ENCODE measurements around the gene EVX1.

EVX1 gene

DNA sequence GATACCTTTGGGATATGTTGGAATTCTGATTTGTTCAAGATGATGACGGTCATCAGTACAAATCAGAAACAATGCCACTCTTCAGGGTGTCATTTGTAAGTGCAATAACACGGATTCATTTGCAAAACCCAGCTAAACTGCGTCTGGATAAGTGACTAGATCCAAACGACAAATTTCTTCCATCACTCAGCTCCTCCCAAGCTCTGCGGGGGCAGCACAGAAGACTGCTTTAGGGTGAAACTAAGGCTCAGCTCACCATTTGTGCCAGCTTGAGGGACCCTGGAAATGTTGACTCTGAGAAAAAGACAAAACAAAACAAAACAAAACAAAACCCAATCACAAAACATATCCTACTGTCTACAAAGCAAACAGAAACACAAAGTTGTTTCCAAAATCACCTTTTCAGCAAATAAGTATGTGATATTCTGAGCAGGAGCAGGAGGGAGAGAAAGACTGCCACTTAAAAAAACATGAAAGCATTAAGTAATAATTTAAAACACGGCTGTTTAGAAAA, 8.0 kb downstream of the EVX1 start:
- no peak for DNase-seq (ENCODE audit: low read depth)

DNA sequence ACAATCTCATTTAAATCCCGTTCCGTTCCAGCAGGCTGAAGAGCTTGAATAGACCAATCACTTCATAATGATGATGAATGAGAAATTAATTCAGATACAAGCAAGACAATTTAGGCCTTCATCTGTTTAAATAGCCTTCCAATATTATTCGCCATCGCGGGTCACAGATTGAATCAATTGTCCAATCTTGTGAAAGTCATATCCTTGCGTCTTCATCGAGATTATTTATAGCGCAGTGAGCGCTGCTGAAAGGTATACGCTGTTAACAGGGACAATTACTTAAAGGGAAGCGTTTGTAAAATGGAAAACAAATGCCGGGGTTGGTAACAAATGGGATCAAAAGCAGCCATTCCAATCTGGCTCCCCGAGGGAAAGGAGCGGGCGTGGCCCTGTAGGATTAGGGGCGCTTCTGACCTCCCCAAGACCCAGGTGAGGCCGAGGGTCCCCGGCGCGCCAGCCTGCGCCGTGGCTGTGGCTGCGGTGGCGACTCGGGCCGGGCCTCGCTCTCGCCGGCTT, 8.6 kb downstream of the EVX1 start:
- DNase-seq (ENCODE audit: low read depth), result no peak

DNA sequence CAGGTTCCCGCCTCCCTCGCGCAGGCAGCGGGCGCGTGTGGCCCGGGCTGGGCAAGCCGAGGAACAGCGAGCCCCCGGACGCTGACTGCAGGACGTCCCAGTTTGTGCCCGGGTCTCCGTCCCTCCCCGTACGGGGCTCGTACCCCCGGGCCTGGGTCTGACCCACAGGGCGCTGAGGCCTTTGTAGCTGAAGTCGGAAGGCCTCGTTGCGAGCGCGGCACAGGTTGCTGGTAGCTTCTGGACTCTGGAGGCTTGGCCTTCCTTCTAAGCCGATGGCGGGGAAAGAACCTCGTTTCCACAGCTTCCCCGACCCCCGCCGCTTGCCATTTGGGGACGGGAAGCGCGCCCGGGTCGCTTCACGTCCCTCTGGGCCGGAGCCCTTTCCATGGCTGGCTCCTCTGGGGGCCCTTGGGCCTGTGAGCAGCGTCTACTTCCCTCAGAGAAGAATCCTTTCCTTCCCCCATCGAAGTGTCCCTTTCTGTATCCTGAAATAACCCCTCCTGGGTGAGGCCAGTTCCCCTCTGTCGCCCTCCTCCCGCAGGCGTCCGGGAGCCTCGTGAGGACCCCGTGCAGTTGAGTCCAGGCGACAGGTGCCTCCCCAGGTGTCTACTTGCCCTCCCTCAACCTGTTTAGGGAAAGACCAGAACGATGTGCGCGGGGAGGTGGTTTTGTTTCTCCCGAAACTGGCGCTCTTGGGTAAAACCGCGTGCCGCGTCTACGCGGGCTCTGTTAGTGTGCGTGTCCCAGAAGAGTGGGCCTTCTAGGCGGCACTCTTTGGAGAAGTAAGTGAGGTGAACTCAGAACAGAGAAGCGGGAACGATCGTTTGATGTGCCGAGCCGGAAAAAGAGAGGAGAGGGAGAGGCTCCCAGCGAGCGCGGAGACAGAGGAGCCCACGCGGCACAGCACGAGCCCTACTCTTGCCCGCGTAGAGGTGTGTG, 9.3 kb downstream of the EVX1 start:
- no peak for DNase-seq (ENCODE audit: low read depth)

DNA sequence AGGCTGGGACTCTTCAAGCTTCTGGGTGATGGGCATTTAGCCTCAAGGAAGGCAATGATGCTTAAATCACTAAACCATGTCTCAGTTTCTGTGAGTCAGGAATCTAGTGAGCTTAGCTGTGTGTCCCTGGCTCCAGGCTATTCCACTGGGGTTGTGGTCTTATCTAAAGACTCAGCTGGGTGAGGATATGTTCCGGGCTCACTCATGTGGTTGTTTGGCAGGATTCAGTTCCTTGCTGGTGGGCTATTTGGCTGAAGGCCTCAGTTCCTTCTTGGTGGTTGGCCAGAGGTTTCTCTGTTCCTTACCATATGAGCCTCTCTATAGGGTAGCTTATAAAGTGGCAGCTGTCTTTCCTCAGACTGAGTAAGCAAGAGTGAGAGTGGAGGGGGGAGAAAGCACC, 12.0 kb downstream of the EVX1 start:
- DNase-seq (ENCODE audit: low read depth), result no peak

DNA sequence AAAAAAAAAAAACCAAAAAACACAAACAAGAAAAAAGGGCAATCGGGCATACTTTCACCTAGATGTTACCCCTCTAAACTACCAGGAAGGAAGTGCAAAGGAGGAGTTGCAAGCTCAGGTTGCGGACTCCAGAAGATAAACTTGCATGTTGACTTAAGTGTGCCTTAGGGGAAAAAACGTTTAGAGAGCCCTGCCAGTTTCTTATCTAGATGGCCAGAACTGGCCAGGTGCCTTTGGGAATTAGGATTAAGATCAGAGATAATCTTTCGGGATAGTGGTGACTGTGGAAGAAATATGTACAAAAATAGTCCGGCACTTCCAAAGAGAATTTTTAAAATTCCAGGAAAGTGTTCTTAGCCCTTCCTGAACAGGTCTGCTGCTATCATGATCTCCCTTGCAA, 17.6 kb downstream of the EVX1 start:
- DNase-seq (ENCODE audit: low read depth), result no peak

DNA sequence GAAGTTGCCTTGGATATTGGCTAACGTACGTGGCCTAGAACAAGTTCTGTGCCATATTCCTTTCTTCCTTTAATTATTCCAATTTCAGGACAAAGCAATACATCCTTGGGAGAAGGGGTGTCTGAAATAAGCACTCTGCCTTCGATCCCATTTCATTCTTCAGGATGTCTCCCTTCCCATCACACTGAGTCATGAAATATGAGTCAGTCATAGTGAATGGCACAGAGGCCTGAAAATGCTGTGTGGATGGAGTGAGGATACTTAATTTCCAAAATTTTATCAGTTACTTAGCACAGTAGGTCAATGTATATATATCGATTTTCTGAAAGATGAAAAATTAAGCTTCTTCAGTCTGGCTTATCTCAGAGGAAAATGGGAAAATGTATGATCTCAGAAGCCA, 19.5 kb downstream of the EVX1 start:
- DNase-seq (ENCODE audit: low read depth), result no peak

DNA sequence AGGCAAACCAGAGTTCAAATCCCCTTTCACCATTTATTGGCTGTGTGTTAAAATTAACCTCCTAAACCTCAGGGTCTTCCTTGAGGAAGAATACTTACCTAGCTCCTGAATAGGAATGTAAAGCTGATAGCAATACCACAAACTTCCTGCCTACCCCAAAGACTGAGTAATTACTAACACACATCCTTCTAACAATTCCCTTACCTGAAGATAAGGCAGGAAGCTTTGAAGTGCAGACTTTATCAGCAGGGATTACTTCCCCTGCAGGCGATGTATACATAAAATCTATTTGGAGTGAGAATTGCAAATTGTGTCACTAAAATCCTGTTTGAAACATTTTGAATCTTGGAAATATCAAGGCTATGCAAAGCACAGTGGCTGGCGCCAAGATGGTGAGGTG, 21.2 kb downstream of the EVX1 start:
- no peak for DNase-seq (ENCODE audit: low read depth)

DNA sequence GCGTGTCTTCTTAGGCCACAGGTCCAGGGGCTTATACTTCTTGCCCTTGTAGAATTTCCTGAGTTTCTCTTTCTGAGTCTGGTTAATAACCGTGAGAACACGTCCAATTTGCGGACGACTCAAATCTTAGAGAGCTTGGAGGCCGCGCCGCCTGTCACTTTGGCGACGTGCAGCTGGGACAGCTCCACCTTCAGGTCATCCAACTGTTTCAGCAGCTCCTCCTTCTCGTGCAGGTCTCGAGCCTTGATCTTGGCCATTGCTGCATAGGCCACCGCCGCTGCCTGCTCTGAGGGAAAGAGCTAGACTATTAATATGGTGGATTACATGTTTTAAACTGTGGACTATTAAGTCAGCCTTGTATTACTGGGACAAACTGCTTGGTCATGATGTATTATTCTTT, 26.9 kb downstream of the EVX1 start:
- no peak for DNase-seq (ENCODE audit: low read depth)

DNA sequence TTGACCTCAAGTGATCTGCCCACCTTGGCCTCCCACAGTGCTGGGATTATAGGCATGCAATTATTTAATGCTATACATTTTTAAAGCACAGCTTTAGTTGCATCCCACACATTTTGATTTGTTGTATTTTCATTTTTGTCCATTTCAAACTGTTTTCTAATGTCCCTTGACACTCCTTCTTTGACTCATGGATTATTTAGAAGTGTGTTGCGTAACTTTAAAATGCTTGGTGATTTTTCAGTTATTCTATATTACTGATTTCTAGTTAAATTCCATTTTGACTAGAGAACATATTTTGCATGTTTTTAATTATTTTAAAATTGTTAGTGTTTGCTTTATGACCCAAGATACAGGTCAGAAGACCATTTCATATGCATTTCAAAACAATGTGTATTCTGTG, 28.8 kb downstream of the EVX1 start:
- no peak for DNase-seq (ENCODE audit: low read depth)

DNA sequence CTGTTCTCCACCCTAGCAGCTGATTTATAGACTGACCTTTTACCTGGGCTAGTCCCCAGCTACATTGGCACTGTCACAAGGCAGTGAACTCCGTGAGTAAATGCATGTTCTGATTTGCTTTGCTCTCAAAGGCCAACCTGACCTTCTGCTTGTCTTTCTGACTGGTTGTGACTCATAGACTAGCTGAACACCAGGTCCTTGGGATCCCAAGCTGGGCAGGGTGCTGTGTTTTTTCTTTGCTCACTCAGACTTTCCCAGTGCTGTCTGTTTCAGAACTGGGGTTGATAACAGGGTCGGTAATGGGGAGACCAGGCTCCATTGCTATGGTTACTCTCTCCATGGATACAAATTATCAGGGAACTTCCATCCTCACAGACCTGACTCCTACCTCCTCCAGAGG, 35.0 kb downstream of the EVX1 start:
- DNase-seq (ENCODE audit: low read depth), result no peak

DNA sequence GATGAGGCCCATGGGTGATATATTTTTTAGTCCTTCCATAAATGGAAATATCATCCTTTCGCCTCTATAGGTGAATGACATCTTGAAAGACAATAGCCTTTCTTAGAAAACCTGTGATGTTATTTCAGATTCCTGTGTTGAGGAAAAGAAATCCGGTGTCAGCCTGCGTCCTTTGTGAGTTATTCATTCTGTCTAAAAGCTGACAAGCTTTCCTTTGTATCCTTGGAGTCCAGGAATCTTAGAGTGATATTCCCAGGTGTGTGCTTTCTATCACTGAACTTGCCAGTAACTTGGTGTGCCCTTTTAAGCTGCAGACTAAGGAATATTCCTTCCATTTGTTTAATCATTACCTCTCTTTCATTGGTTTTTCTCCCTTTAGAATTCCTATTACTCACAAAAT, 41.0 kb downstream of the EVX1 start:
- DNase-seq (ENCODE audit: low read depth), result no peak

DNA sequence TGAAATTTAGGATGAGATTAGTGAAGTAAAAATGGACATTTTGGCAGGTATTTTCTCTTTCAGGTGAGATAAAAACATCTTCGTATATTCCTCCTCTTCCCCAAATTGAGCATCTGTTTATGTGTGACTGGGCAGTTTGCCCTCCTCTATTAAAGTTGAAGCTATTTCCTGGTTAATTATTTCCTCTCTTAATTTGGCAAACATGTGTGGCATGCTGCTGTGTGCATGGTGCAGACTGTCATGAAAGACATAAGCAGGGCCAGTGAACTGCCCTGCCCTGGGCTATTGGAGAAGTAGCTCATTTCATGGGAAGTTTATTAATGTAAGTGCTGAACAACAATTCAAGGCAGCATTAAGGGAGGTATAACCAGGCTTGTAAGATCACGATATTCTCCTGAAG, 52.6 kb downstream of the EVX1 start:
- DNase-seq (ENCODE audit: low read depth), result no peak

DNA sequence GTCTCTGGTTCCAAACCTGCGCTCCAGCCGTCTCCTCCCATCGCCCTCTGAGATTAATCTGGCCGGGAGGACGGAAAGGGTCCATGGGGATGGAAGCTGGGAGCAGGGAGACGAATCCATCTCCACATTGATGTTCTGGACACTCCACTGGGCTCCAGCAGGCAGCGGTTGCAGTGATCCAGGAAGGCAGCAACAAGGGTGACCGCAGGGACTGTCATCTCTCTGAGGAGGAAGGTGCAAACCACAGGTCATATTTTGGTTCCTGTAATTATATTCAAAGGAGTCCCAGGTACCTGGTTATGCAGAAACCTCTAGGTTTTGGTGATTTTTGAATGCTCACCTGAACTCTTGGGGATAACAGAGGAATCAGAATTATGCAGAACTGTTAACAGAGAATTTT, 54.8 kb downstream of the EVX1 start:
- no peak for DNase-seq (ENCODE audit: low read depth)
